Cardiac fibroblast (primary cell): Measurements from ENCODE around the gene CABP5.
"Not testable (repeated sequence)": the region's sequence is repeated elsewhere in the genome, so short reads cannot be mapped to it uniquely, and the experiment has no call there.

Experiments
- DNase-seq, 2 donors: peaks; one replicate each; pipeline versions ENCODE4 v3.0.0 to v3.0.0-alpha.2; 2010; ENCODE audit warnings: low read depth in 2 of 2
- H3K4me3 ChIP-seq, 2 donors: replicated peaks in 1 of 2; 1 replicate in 1 of 2; 2 replicates in 1 of 2; pipeline ENCODE4 v1.5.1; 2011; ENCODE audit warnings: low read depth in 2 of 2, low read length in 2 of 2, mild to moderate bottlenecking in 2 of 2, moderate library complexity in 1 of 2
- CTCF ChIP-seq: IDR thresholded peaks from one replicate; pipeline ENCODE4 v1.5.1; 2011; ENCODE audit warnings: low read depth, mild to moderate bottlenecking, low read length, inconsistent platforms

The CABP5 gene

DNA sequence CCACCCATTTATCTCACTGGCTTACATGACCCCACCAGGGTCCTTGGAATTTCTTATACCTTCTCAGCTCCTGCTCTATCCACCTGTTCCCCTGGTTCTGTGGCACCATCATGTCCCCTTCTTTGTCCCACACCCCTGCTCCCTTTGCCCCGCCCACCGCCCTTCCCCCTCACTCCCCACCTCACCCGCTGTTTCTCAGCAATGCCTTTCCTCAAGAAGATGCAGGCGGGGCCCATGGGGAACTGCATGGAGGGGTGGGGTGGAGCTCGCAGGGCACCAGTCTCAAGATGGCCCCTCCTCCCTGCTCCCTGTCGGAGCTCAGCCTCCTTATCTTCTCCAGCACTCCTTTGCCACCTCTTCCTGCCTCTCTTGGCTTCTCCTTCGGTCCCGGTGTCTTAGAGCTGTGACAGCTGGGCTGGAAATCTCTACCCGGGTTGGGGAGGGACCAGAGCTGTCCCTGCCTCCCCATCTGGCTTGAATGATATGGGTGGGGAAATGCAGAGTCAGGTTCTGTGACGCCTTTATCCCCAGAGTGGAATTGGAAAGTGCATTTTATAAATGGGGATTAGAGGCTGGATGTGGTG, at the start of gene CABP5:
Gene CABP5 (minus strand): TSS at position 405 of the 584 bp plus-strand sequence. CDS start 157 bp downstream, at position 248.
- no peak for TF ChIP-seq CTCF
- DNase-seq, result no peak
- no peak within 1 kb of the TSS for H3K4me3 ChIP-seq

GRCh38 chr19:48091111-48091718, 47.3 kb upstream of the CABP5 start:
- peak; percentile 62 to 83 for DNase-seq
- not testable (repeated sequence) for H3K4me3 ChIP-seq

DNA sequence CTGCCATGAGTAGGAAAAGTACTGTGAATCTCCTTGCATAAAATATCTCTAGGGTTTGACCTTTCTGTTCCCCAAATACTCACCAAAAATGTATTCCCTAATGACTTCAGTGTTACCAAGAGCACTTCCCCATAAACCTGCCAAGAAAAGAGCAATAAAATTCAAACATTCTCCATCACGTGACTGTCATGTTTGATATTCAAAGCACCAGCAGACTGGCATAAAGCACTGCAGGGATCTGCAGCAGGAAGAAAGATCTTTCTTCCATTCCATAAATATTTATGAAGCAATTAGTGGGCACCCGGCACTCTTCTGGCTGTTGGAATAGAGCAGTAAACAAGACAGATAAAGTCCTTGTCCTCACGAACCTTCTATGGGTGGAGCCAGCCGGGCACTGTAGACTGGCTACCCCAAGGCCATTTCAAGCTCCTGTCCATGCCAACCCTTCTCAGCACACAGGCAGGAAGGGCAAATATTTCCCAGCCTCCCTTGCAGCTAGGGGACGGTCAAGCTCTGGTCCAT, 46.5 kb upstream of the CABP5 start:
- H3K4me3 ChIP-seq, result no peak overlapping the region
- DNase-seq, result no peak
- TF ChIP-seq CTCF, result no peak

- DNase-seq, H3K4me3 ChIP-seq: not testable (repeated sequence)
These were observed 45.1 kb upstream of the CABP5 start for GRCh38 chr19:48088991-48089390.

- DNase-seq, result no peak
- H3K4me3 ChIP-seq, result no peak overlapping the region
- no peak for TF ChIP-seq CTCF
These were observed 42.3 kb upstream of the CABP5 start for GRCh38 chr19:48085904-48086864.

- no peak for TF ChIP-seq CTCF
These were observed 41.2 kb upstream of the CABP5 start for GRCh38 chr19:48085076-48085475.

DNA sequence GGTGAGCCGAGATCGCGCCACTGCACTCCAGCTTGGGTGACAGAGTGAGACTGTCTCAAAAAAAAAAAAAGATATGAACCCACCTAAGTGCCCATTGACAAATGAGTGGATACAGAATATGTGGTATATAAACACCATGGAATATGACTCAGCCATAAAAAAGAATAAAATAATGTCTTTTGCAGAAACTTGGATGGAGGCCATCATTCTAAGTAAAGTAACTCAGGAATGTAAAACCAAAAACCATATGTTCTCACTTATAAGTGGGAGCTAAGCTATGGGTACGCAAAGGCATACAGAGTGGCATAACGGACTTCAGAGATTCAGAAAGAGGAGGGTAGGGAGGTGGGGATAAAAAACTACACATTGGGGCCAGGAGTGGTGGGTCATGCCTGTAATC, 37.2 kb upstream of the CABP5 start:
- no peak overlapping the region for H3K4me3 ChIP-seq
- DNase-seq, result no peak
- no peak for TF ChIP-seq CTCF

More at GRCh38 chr19:48085076-48085475, 41.2 kb upstream of the CABP5 start:
- H3K4me3 ChIP-seq, result no peak overlapping the region
- no peak for DNase-seq

DNA sequence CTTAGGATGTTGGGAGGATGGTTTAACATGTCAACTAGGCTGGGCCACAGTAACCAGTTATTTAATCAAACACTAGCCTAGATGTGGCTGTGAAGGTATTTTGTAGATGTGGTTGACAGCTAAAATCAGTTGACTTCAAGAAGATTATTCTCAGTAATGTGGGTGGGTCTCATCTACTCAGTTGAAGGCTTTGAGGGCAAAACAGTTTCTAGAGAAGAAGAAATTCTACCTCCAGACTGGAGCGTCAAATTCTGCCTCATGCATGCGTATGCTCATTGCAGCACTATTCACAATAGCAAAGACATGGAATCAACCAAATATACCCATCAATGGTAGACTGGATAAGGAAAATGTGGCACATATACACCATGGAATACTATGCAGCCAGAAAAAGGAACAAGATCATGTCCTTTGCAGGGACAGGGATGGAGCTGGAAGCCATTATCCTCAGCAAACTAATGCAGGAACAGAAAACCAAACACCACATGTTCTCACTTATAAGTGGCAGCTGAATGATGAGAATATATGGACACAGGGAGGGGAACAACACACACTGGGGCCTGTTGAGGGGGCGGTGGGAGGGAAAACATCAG, 26.4 kb upstream of the CABP5 start:
- not testable (repeated sequence) for DNase-seq, H3K4me3 ChIP-seq
